Hepatocyte (in vitro differentiated cells): ENCODE data around the gene ATP10D.

Source experiments
- CTCF ChIP-seq: fragments of 200-600 bp; sonication (generic); IDR thresholded peaks from 2 replicates; pipeline ENCODE4 v1.5.1; 2016; ENCODE audit warnings: antibody characterized with exemption, mild to moderate bottlenecking; ENCODE audit not compliant: poor library complexity
- EZH2 ChIP-seq: fragments of 200-600 bp; sonication (generic); IDR thresholded peaks from 2 replicates; pipeline ENCODE4 v1.6.1; 2016; ENCODE audit warnings: antibody characterized with exemption, mild to moderate bottlenecking, borderline replicate concordance
- EZH2phosphoT487 ChIP-seq: fragments of 200-600 bp; sonication (generic); IDR thresholded peaks from one replicate; pipeline ENCODE4 v1.6.1; 2018; ENCODE audit warnings: antibody characterized with exemption, mild to moderate bottlenecking, low read depth, moderate library complexity; ENCODE audit not compliant: unreplicated experiment, severe bottlenecking

GRCh38 chr4:47484168-47484567 lies 907 bp upstream of the ATP10D start:
- TF ChIP-seq CTCF, result no peak
- TF ChIP-seq EZH2, result no peak
- no peak for TF ChIP-seq EZH2phosphoT487
